CD8-positive, alpha-beta memory T cell (primary cell): ENCODE measurements around the gene SHISA7. TPM values are rescaled to one million over a fixed set of nuclear protein-coding genes. Genes with fewer than 3 reads are reported as not detected.

Source experiments
- polyA plus RNA-seq: library from polyadenylated mRNA; unstranded; fragments of 300-500 nt; fragmentation: Illumina TruSeq; gene quantifications from one replicate; pipeline ENCODE4 v1.2.3, GENCODE V29; 2021
- total RNA-seq, 2 experiments: library from RNA; stranded (reverse); gene quantifications; one replicate each; pipeline ENCODE4 v1.2.3, GENCODE V29; 2021

SHISA7 gene
- total and polyA plus RNA-seq, 3 experiments from 2014 or later: not detected

Other genes starting within 250 kb of the SHISA7 start
Only the 30 nearest of the 31 such genes appear.
- gene TMEM86B, start 214.5 kb downstream of the SHISA7 start, total RNA-seq: 10 to 100 TPM in 1 of 2 experiments, 1 to 10 TPM in 1; 8.5 to 10.3 TPM
- gene TMEM86B, start 214.5 kb downstream of the SHISA7 start, polyA plus RNA-seq: 2.9 TPM
- 100 to 1,000 TPM; 216 to 225 TPM for gene PPP6R1, start 184.3 kb downstream of the SHISA7 start, total RNA-seq
- 143 TPM for gene PPP6R1, start 184.3 kb downstream of the SHISA7 start, polyA plus RNA-seq
- 10 to 100 TPM; 82.9 to 84.1 TPM for gene HSPBP1, start 163.2 kb downstream of the SHISA7 start, total RNA-seq
- 46.4 TPM for gene HSPBP1, start 163.2 kb downstream of the SHISA7 start, polyA plus RNA-seq
- 1 to 10 TPM; 4.1 to 5.7 TPM for gene BRSK1, start 159.3 kb downstream of the SHISA7 start, total RNA-seq
- gene BRSK1, start 159.3 kb downstream of the SHISA7 start, polyA plus RNA-seq: 0.82 TPM
- gene TMEM150B, start 118.0 kb downstream of the SHISA7 start, total RNA-seq: under 1 TPM in 1 of 2 experiments, not detected in 1; 0.53 TPM
- gene TMEM150B, start 118.0 kb downstream of the SHISA7 start, polyA plus RNA-seq: not detected
- 10 to 100 TPM; 14.6 to 15.0 TPM for gene KMT5C, start 103.4 kb downstream of the SHISA7 start, total RNA-seq
- gene KMT5C, start 103.4 kb downstream of the SHISA7 start, polyA plus RNA-seq: 1.6 TPM
- not detected for gene COX6B2, start 88.6 kb downstream of the SHISA7 start, total RNA-seq
- gene COX6B2, start 88.6 kb downstream of the SHISA7 start, polyA plus RNA-seq: not detected
- gene GARIN5B, start 80.0 kb downstream of the SHISA7 start, total RNA-seq: not detected
- gene GARIN5B, start 80.0 kb downstream of the SHISA7 start, polyA plus RNA-seq: not detected
- gene IL11, start 72.8 kb downstream of the SHISA7 start, total RNA-seq: under 1 TPM; 0.27 to 0.37 TPM
- gene IL11, start 72.8 kb downstream of the SHISA7 start, polyA plus RNA-seq: not detected
- not detected for gene TMEM190, start 66.5 kb downstream of the SHISA7 start, total RNA-seq
- not detected for gene TMEM190, start 66.5 kb downstream of the SHISA7 start, polyA plus RNA-seq
- gene TMEM238, start 59.0 kb downstream of the SHISA7 start, total RNA-seq: 10 to 100 TPM; 13.3 to 14.1 TPM
- gene TMEM238, start 59.0 kb downstream of the SHISA7 start, polyA plus RNA-seq: 1.9 TPM
- 1,000 to 10,000 TPM; 2,376 to 2,381 TPM for gene RPL28, start 57.4 kb downstream of the SHISA7 start, total RNA-seq
- gene RPL28, start 57.4 kb downstream of the SHISA7 start, polyA plus RNA-seq: 615 TPM
- gene UBE2S, start 35.5 kb downstream of the SHISA7 start, total RNA-seq: 100 to 1,000 TPM; 263 to 291 TPM
- gene UBE2S, start 35.5 kb downstream of the SHISA7 start, polyA plus RNA-seq: 42.5 TPM
- gene ISOC2, start 18.3 kb upstream of the SHISA7 start, total RNA-seq: 10 to 100 TPM; 33.7 to 38.8 TPM
- gene ISOC2, start 18.3 kb upstream of the SHISA7 start, polyA plus RNA-seq: 32.0 TPM
- not detected for gene C19orf85, start 21.5 kb upstream of the SHISA7 start, total RNA-seq
- gene C19orf85, start 21.5 kb upstream of the SHISA7 start, polyA plus RNA-seq: not detected
- gene ZNF628, start 33.3 kb upstream of the SHISA7 start, total RNA-seq: 1 to 10 TPM; 8.3 to 8.7 TPM
- 0.36 TPM for gene ZNF628, start 33.3 kb upstream of the SHISA7 start, polyA plus RNA-seq
- 10 to 100 TPM; 27.5 to 28.4 TPM for gene NAT14, start 41.9 kb upstream of the SHISA7 start, total RNA-seq
- gene NAT14, start 41.9 kb upstream of the SHISA7 start, polyA plus RNA-seq: 7.0 TPM
- gene SSC5D, start 45.1 kb upstream of the SHISA7 start, total RNA-seq: 1 to 10 TPM in 1 of 2 experiments, under 1 TPM in 1; 0.35 to 1.2 TPM
- gene SSC5D, start 45.1 kb upstream of the SHISA7 start, polyA plus RNA-seq: not detected
- gene SBK2, start 93.8 kb upstream of the SHISA7 start, total RNA-seq: not detected
- not detected for gene SBK2, start 93.8 kb upstream of the SHISA7 start, polyA plus RNA-seq
- not detected for gene SBK3, start 102.2 kb upstream of the SHISA7 start, total RNA-seq
- gene SBK3, start 102.2 kb upstream of the SHISA7 start, polyA plus RNA-seq: not detected
- 1 to 10 TPM; 6.0 to 6.6 TPM for gene ZNF579, start 137.5 kb upstream of the SHISA7 start, total RNA-seq
- 0.35 TPM for gene ZNF579, start 137.5 kb upstream of the SHISA7 start, polyA plus RNA-seq
- 10 to 100 TPM; 23.9 to 25.8 TPM for gene FIZ1, start 156.2 kb upstream of the SHISA7 start, total RNA-seq
- gene FIZ1, start 156.2 kb upstream of the SHISA7 start, polyA plus RNA-seq: 4.6 TPM
- gene ZNF524, start 157.0 kb upstream of the SHISA7 start, total RNA-seq: 10 to 100 TPM; 13.9 to 15.8 TPM
- 35.9 TPM for gene ZNF524, start 157.0 kb upstream of the SHISA7 start, polyA plus RNA-seq
- gene ZNF865, start 162.3 kb upstream of the SHISA7 start, total RNA-seq: 10 to 100 TPM; 12.7 to 15.3 TPM
- gene ZNF865, start 162.3 kb upstream of the SHISA7 start, polyA plus RNA-seq: 0.21 TPM
- 1 to 10 TPM; 2.6 to 2.9 TPM for gene ZNF784, start 181.3 kb upstream of the SHISA7 start, total RNA-seq
- 1.0 TPM for gene ZNF784, start 181.3 kb upstream of the SHISA7 start, polyA plus RNA-seq
- 10 to 100 TPM; 39.6 to 41.3 TPM for gene ZNF580, start 197.7 kb upstream of the SHISA7 start, total RNA-seq
- 15.2 TPM for gene ZNF580, start 197.7 kb upstream of the SHISA7 start, polyA plus RNA-seq
- 10 to 100 TPM; 32.8 to 34.4 TPM for gene ZNF581, start 200.3 kb upstream of the SHISA7 start, total RNA-seq
- gene ZNF581, start 200.3 kb upstream of the SHISA7 start, polyA plus RNA-seq: 23.4 TPM
- gene CCDC106, start 204.9 kb upstream of the SHISA7 start, total RNA-seq: 1 to 10 TPM; 2.0 to 2.2 TPM
- 0.54 TPM for gene CCDC106, start 204.9 kb upstream of the SHISA7 start, polyA plus RNA-seq
- 100 to 1,000 TPM; 374 to 386 TPM for gene U2AF2, start 211.7 kb upstream of the SHISA7 start, total RNA-seq
- gene U2AF2, start 211.7 kb upstream of the SHISA7 start, polyA plus RNA-seq: 9.5 TPM
- 10 to 100 TPM; 39.0 to 40.2 TPM for gene EPN1, start 231.9 kb upstream of the SHISA7 start, total RNA-seq
- gene EPN1, start 231.9 kb upstream of the SHISA7 start, polyA plus RNA-seq: 20.2 TPM